ENCODE results near the gene NEK3.
"Not testable (repeated sequence)": the region's sequence is repeated elsewhere in the genome, so short reads cannot be mapped to it uniquely, and the experiment has no call there.

The NEK3 gene, protein sequence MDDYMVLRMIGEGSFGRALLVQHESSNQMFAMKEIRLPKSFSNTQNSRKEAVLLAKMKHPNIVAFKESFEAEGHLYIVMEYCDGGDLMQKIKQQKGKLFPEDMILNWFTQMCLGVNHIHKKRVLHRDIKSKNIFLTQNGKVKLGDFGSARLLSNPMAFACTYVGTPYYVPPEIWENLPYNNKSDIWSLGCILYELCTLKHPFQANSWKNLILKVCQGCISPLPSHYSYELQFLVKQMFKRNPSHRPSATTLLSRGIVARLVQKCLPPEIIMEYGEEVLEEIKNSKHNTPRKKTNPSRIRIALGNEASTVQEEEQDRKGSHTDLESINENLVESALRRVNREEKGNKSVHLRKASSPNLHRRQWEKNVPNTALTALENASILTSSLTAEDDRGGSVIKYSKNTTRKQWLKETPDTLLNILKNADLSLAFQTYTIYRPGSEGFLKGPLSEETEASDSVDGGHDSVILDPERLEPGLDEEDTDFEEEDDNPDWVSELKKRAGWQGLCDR

DNA sequence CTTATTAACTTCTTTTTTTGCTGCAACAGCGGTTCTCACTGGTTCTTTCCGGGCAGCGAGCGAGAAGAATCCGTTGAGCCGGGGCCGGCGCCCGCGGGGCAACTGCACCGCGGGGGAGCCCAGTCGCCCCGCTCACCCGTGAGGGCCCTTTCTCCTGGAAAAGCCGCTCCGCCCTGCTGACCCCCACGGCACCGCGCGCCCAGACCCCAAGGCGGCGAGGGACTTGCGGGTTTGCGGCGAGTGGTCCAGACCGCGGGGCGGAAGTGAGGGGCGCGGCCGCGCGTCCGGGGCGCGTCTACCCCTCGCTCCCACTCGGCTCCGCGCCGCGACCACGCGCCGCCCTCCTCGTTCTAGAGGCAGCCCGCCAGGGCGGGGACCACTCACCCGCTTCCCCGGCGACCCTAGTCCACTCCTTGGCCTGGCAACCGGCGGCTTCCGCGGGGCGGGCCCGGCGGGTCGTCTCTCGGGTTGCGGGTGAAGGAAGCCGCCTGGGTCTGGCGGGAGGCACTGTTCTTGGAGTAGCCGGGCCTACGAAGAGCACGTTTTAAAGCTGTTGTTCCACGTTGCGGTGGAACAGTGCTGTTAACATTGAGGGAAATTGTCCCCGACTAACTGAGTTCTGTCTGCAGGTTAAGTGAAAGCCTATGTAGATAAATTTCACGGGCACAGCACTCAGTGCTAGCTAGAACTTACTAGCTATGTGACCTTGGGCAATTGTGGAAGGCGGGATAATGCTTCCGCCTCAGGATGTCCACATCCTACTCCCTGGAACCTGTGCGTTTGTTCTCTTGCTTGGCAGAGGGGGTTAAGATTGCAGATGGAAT lies at the start of gene NEK3:
Gene NEK3 (minus strand): TSS at position 439 of the 824 bp plus-strand sequence. CDS start 3,406 bp downstream, outside the sequence.
- DNase-seq: peak; percentile 77

DNA sequence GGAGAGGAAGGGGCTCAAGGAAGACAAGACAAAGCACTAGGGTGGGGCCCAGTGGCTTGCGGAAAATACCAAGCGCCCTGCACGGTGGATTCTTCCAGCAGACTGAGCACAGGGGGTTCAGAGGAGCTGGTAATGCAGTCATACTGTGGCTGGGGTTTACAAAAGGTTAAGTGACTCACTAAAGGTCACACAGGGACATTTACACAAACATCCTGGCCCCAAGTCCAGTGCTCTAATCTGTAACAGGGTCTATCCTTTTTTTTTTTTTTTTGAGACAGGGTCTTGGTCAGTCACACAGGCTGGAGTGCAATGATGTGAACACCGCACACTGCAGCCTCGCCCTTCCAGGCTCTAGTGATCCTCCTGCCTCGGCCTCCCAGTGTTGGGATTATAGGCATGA lies 49.0 kb upstream of the NEK3 start:
- not testable (repeated sequence) for DNase-seq

DNA sequence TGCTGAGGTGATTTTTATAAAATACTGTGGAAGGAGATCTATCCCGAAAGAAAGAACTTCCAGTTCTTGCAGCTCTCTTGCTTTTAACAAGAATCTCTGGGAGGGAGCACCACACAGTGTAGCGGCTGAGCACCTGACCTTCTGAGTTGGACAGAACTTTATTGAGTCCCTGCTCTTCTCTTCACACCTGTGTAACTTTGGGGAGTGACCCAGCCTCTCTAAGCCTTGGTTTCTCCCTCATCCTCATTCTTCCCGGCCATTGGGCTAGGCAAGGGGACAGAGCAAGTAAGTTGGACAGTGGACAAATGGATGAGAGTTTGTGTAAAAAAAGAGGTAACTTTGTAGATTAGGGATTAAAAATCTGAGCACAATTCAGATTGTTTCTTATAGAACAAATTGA lies 48.5 kb upstream of the NEK3 start:
- not testable (repeated sequence) for DNase-seq

DNA sequence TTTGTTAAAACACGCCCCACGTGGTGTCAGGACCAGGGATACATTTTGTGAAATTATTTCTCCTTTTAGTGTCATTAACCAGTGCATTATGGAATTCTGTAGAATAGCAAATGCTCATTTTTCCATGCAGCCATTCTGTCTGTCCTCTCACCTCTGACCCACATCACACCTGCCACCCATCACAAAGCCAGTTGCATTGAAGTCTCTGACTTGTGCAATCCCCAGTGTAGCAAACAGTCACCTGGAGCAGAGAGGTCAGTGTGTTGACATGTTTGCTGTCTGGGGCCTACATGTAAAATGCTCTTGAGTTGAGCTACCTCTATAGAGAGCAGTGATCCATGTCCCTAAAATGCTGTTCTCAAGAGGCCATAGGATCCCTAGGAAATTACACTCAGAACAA lies 47.9 kb upstream of the NEK3 start:
- not testable (repeated sequence) for DNase-seq

DNA sequence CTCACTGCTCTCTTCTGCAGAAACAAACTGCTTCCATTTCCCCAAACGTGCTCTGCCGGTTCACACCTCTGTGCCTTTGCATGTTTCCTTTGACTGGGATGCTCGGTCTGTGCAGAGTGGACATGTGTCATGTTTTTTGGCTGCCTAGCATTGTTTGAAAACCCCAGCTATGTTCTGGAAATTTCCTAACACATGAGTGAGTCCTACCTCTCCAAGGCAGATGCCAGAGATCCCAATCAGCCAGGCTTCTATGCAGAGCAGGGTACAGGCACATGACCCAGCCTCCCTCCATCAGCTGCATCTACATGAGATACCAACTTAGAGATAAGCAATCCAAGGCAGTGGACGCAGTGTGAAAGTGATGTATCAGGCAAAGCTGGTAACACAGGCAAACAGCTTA lies 45.1 kb upstream of the NEK3 start:
- DNase-seq: not testable (repeated sequence)

DNA sequence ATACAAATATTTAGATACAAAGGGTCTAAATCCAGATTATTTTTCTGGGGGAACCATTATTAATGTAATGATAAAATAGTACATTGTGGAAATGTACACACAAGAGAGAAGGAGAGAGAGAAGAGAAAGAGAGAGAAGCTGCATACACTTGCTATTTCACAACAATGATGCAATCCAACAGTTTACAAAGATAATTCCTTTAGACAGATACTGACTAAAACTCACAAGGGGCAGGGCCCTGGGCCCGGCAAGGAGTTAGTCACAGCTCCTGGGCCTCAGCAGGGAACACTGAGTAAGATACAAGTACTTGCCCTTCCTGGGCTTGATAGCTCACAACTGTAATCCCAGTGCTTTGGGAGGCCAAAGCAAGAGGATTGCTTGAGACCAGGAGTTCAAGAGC lies 44.5 kb upstream of the NEK3 start:
- peak; percentile 90 for DNase-seq

DNA sequence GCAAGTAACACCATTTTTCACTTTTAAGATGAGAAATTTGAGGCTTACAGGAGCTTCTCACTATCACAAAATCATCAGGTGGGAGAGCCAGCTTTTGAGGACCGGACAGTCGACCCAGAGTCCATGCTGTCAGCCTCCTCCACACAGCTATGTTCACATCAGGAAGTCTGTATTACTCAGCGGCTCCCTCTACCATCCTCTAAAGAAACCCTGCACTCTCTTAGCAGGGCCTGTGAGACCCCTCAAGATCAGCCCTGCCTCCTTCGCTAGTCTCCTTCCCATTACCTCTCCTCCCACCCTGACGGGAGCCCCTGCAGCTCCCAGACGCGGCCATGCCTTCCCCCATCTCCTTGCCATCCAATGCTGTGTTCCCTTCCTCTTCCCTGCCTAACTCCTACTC lies 43.1 kb upstream of the NEK3 start:
- DNase-seq: peak; percentile 54

DNA sequence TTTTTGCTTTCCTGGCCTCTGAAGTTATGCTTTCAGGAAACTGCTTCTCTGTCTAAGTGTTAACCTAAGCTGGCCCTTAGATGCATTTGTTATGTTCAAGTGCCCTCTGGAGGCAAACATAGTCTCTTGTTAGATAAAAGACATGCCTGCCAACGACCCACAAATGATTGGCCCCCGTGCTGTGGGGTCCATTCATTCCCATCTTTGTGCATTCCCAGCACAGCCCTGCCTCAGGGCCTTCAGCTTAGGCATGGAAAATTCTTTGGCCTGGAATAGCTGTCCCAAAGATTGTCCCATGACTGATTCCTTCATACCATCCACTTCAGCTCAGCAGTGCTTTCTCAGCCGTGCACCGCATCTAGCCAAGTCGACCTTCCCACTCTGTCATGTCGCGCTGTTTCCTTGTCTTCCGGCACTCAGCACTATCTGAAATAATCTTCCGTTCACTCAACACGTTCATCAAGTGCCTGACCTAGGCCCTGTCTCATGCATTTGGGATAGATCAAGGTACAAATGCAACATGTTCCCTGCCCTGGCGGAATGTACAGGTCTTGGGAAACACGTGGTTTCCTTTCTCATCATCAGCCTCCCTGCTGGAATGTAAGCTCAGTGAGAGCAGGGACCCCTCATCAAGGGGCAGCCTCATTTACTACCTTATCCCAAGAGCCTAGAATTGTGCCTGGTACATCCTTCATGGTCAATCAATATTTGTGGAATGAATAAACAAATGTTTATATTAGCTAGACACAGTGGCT lies 42.2 kb upstream of the NEK3 start:
- DNase-seq: peak; percentile 83

DNA sequence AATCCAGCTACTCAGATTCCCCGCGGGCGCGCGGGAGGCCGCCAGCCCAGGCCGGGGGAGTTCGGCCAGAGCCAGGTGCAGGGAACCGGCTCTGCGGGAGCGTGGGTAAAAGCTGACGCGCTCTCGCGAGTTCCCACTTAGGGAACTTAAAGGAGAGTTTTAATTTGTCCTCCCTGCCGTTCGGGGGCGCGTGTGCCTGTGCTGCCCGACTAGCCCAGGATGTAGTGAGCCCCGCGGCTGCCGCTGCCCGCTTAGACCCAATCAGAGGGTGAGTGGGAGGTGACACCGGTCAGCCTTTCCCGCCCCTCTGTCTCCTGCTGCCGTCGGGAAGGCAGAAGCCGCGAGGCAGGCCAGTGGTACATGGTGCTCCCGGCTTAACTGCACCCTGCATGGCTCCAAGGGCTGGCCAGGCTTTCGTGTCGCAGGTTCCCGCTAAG lies 36.0 kb upstream of the NEK3 start:
- DNase-seq: no peak

DNA sequence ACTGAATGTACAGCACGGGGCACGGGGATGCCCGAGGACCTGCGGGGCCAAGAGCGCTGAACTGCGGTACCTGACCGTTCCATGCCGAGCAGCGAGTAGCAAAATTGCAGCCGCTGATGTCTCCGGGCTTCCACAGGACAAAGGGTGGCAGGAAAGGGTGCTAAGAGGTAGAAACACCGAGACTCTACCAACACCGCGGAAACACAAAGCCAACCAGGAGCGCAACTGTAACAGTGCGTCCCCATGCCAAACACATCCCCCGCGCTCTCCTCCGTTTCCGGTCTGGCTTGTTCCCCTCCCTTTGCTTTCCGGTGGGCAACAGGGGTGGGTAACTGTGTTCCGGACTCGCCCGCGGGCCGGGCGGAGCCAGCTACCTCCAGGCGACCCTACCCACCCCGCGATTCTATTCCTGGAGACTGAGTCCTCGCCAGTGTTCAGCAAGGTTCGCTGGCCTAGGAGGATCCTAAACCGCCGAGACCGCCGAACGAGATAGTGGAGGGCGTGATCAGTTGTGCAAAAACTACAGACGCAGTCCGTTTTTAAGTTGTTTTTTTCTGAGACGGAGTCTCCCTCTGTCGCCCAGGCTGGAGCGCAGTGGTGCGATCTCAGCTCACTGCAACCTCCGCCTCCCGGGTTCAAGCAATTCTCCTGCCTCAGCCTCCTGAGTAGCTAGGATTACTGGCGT lies 34.9 kb upstream of the NEK3 start:
- DNase-seq: peak; percentile 95

DNA sequence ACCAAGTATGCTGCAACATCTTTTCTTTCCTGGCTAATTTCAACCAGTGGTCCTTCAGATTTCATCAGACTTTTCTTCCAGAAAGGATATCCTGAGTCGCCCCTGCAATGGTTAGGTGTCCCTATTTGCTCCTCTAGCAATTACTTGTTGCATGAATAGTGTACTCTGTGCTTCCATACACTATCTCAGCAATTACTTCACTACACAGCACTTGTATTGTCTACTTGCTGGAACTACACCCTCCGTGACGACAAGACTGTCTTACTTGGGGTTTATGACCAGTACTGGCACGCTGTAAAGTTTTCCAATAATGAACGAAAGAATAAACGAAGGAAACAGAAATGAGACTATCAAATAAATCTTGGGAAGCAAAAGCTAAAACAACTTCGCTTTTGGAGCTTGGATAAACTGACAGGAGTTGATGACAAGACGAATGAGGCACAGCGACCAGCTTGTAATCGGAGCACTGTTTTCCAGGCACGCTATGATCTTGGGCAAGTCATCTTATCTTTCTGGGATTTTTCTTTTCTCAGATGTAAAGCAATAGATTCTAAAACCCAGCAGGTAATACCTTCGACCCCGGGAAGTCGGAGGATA lies 34.3 kb upstream of the NEK3 start:
- DNase-seq: peak; percentile 50

DNA sequence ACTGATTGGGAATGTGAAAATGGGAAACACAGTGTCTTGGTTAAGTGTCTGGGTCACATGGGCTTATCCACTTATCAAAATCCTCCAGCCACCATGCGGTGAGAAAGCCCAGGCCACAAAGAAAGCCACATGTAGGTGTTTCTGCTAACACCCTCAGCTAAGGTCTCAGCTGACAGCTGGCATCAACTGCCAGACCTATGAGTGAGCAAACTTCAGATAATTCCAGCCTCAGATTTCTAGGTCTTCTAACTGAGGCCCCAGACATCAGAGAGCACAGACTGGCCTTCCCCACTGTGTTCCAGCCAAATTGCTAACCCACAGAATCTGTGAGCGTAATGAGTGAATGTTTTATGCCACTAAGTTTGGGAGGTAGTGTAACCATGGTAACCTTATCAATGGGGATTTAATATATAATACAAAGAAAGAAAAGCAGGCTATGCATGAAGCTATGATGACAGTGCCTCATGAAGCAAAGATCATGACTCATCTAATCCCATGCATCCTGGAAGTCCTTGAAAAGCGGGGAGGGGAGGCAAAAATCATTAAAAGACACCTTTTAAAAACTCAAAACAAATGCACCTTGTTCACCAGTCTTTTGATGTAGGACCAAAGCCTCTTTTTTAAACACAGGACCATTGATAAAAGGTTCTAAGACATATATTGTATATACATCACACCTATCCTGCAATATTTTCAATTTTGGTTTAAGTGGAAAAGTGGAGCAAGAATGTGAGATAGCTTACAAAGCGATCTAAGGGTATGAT lies 28.2 kb upstream of the NEK3 start:
- peak; percentile 97 for DNase-seq

DNA sequence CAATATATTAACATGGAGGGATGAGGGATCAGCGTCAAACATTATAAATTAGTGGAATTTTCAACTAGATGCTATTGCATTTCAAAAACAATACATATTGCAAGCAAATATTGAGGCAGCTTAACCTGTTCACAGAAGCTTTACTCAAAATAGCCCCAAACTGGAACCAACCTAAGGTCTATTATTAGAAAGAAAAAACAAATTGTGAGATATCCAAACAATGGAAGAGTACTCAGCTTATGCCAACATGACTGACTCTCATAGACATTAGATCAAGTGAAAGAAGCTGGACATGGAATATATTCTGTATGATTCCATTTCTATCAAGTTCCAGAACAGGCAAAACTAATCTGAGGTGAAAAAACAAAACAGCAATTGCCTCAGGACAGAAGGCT lies 27.6 kb upstream of the NEK3 start:
- DNase-seq: no peak

DNA sequence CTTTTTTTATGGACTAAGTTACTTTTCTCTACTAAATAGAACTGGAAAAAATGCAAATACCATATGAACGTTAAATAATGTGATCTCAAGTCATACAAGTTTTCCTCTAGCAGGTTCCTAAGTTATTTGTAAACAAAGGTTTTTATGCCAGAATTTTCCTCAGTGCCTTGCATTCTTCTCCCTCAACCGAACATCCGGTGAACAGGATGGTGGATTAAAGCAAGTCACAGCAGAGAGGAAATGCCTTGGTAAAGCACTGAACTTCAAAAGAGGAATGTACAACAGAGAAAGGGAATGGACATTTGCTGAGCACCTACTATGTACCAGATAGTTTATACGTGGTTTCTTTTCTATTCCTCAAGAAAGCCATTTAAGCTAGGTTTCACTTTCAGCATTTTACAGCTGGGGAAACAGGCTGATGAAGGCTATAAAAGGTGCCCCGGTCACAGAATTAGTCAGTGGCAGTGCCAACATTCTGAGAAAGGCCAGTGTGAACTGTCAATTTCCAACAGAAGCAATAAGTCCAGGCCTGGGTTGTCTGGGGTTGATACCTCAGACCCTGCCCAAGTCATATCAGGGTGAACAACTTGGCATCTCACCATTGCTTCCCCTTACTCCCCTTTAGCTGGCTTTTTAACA lies 22.0 kb upstream of the NEK3 start:
- DNase-seq: not testable (repeated sequence)

DNA sequence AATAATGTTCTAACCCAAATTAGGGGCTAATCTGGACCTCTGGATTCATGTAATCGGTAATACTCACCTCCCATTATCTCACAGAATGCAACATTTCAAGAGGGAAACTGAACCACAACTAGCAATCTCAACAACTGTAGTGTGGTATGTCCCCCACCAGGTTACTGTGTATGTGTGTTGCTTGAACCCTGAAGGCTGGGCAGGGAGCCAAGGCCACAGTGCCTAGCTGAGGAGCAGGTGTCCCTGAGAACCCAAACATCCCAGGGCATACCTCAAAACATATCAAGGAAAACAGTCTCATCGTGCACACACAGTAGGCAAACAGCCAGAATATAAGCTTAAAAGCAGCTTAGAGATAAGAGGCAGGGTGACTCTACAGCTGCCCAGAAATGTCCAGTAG lies 20.5 kb upstream of the NEK3 start:
- DNase-seq: no peak

DNA sequence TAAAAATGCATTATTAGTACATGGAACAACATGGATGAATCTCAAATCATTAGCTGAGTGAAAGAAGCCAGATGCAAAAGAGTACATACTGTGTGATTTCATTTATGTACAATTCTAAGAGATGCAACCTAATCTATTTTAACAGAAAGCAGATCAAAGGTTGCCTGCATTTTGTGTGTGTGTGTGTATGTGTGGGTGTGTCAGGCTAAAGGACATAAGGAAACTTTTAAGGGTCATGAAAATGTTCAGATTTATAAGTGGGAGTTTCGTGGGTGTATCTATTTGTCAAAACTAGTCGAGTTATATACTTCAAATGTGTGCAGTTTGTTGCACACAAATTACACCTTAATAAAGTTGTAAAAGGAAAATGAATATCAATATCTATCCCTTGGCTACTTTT lies 17.9 kb upstream of the NEK3 start:
- no peak for DNase-seq

DNA sequence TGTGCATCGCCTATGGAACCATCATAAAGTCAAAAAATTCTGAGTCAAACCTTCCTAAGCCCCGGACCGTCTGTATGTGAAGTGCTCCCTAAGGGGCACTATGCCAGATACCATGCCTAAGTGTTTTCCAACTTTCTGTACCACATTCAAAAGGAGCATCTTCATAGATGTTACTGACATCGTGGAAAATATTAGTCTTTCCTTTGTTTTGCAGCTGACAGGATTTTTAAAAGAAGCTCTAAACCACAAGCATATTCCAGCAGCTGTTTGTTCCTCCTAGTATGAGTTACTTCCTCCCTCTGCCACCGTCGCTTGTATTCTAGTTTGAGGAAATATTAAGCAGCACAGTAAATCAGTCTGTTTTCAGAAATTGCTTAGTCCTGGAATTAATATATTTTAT lies 14.6 kb upstream of the NEK3 start:
- not testable (repeated sequence) for DNase-seq

DNA sequence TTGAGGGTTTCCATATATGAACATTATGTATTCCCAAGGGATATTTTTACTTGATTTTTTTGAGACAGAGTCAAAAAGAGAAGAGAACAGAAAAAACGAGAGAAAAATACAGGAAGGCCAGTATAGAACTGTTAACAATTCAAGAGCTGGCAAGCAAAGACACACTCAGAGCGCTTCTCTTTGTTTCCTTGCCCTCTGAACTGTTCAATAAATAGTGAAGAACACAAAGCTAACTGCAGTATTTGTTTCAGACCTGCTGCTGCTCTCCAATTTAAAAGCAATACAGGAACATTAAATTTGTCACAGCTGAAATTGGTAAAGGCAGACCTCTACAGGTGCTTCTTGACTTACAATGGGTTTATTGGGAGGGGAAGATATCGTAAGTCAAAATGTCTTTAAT lies 14.0 kb upstream of the NEK3 start:
- DNase-seq: no peak

DNA sequence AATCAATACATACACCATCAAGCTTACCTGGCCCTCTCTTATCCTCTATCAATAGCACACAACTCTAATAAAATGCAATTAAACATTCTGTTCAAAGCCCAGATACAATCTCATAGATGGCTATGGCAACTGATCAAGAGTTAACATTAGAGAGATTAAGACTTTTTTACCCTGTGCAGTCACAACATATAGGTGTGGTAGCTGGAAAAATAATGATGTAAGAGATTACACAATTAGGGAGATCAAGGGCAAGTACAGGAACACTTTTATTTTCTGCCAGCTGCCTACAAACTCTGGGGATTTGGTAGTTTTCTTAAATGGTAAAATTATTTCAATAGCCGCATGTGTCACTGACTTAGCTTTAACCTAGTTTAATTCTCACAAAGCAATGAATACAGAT lies 12.3 kb upstream of the NEK3 start:
- DNase-seq: not testable (repeated sequence)

DNA sequence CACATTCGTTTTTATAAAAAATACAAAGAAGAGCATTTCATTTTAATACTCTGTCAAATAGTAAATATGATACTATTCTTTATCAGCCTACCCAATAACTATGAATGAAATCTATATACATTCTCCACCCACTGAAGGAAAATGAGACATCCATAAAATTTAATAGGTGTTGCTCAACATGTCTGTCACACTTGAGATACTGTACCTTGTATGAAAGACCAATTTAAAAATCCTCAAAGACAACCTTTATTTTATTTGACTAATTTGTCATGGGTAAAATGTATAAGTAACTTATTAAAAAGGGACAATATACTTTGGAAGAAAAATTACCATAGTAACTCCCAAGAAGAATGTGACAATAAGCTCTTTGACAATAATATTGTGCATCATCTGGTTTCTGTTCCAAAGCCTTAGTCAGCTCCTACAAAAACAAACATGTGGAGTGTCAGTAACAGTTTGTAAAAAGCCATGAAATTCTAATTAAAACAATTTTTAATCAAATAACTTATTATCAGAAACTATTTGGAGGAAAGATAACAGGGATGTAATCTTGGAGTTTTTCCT lies 11.5 kb upstream of the NEK3 start:
- DNase-seq: not testable (repeated sequence)

Data from OCI-M1 (cell line).